ENCODE data around the gene NKTR. TPM values are rescaled to one million over a fixed set of nuclear protein-coding genes. Genes with fewer than 3 reads are reported as not detected.

The NKTR gene
- total RNA-seq, 1 donor from 2014 or later = 50.0 TPM

DNA sequence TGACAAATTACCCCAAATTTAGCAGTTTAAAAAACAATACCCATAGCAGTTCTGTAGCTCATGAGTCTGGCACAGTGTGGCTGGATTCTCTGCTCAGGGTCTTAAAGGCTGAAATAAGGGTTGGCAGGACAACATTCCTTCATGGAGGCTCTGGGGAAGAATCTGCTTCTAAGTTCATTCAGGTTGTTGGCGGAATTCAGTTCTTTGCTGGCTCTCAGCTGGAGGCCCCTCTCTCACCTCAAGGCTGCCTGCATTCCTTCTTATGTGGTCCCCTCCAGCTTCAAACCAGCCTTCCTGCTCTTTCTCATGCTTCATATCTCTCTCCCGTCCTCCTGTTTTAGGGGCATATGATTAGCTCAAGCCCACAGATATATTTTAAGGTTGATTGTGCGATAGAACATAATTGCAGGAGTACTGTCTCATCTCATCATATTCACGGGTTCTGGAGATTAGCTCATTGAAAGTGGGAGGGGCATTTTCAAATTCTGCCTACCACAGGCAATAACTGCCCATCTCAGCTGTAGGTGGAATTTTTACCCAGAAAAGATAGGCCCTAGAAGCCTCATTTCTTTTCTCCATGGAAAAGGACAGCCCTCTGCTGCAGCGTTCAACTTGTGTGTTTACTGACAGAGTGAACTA lies 47.5 kb downstream of the NKTR start:
- Mint-ChIP-seq H3K27me3 (ENCODE audit: low read depth) (no peaks in the 10 kb centered on the region), H3K4me3 (ENCODE audit: unreplicated experiment) (no peak overlapping the region), H3K36me3 (ENCODE audit: low read depth) (peaks cover 26% of the 10 kb centered on the region), H3K4me1 (ENCODE audit: low read depth) (peaks cover 46% of the 10 kb centered on the region), H3K9me3 (ENCODE audit: low read depth) (no peaks in the 10 kb centered on the region), H3K27ac (ENCODE audit: unreplicated experiment) (peak overlapping the region; percentile 46)
- TF ChIP-seq, protein P1, sequence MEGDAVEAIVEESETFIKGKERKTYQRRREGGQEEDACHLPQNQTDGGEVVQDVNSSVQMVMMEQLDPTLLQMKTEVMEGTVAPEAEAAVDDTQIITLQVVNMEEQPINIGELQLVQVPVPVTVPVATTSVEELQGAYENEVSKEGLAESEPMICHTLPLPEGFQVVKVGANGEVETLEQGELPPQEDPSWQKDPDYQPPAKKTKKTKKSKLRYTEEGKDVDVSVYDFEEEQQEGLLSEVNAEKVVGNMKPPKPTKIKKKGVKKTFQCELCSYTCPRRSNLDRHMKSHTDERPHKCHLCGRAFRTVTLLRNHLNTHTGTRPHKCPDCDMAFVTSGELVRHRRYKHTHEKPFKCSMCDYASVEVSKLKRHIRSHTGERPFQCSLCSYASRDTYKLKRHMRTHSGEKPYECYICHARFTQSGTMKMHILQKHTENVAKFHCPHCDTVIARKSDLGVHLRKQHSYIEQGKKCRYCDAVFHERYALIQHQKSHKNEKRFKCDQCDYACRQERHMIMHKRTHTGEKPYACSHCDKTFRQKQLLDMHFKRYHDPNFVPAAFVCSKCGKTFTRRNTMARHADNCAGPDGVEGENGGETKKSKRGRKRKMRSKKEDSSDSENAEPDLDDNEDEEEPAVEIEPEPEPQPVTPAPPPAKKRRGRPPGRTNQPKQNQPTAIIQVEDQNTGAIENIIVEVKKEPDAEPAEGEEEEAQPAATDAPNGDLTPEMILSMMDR (IDR thresholded peaks at IDR 0.05) = no peak
- no peak for DNase-seq (ENCODE audit: low spot score)

DNA sequence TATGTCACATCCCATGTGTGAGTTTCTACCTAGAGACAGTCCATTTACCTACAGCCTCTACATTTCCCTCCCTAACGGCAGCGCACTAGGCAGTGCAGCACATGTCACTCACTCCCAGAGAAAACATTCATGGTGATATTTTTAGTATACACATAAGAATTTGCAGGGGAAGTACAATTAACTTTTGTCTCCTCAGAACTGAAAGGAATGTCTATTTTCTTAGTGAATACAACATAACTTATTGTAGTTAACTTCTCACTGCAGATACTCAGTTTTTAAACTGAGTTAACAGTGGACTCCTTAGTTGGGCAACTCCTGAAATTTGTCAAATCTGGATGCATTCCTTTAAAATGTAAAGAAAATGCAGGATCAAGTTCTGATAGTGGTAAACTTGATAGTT lies 48.5 kb downstream of the NKTR start:
- Mint-ChIP-seq H3K9me3 (ENCODE audit: low read depth) (no peaks in the 10 kb centered on the region), H3K27ac (ENCODE audit: unreplicated experiment) (peak overlapping the region; percentile 60), H3K27me3 (ENCODE audit: low read depth) (no peaks in the 10 kb centered on the region), H3K4me3 (ENCODE audit: unreplicated experiment) (no peak overlapping the region), H3K4me1 (ENCODE audit: low read depth) (peaks cover 52% of the 10 kb centered on the region), H3K36me3 (ENCODE audit: low read depth) (peaks cover 19% of the 10 kb centered on the region)
- DNase-seq (ENCODE audit: low spot score) = no peak
- TF ChIP-seq, protein P1 (IDR thresholded peaks at IDR 0.05) = no peak

DNA sequence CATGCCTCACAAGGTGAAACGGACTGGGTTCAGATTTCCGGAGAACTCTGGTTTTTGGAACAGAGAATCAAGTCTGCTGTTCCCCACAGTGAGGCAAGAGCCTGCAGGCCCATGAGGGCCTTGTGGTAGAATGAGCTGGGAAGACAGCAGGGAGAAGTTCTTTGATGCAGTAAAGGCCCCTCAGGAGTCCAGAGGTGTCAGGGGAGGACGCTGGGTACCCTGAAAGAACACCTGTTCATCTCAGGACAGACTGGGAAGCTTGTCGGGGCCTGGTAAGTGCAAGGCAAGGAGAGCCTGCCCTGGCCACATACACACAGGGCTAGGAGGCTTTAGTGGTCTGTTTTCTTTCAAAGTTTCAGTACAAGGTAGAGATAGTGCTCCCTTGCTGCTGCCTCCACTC lies 49.3 kb downstream of the NKTR start:
- no peak for DNase-seq (ENCODE audit: low spot score)
- Mint-ChIP-seq H3K27me3 (ENCODE audit: low read depth) (no peaks in the 10 kb centered on the region), H3K36me3 (ENCODE audit: low read depth) (peaks cover 15% of the 10 kb centered on the region), H3K4me3 (ENCODE audit: unreplicated experiment) (no peak overlapping the region), H3K9me3 (ENCODE audit: low read depth) (no peaks in the 10 kb centered on the region), H3K27ac (ENCODE audit: unreplicated experiment) (no peak overlapping the region), H3K4me1 (ENCODE audit: low read depth) (peaks cover 52% of the 10 kb centered on the region)
- TF ChIP-seq, protein P1 (IDR thresholded peaks at IDR 0.05) = no peak

DNA sequence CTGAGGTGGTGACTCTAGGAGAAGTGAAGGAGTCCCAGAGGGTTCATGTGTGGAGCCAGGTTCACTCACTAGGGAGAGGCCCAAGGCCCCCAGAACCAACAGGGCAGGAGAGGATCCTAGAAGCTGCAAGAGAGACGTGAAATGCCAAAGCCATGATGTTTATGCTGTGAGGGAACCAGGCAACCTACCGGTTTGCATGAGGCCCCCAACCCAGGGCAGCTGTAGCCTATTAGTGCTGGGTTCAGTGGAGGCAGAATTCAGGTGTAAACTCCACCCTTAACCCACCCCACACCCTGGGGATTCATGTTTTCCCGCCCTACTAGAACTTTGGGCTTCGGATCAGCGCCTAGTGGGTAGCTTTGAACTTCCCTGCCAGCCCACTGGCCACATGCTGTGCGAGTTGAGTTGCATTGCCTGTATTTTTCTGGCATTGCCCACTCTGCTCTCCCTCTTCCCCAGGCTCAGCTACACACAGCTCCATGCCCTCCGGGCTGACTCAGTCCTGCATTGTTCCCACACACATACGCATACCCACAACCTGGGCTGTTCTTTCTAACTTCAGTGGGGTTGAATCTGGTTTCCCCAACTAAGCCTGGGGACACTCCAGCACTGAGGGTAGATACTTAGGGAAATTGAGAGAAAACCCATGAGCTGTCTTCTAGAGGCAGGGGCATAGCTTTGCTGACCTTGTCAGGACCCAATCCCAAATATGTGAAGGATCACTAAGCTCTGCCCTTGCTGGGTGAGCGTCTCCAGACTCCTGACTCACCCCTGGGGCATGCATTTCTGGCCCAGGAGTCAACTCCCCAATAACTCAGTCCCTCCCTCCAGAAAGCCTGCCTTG lies 51.0 kb downstream of the NKTR start:
- TF ChIP-seq, protein P1 (IDR thresholded peaks at IDR 0.05) = no peak
- Mint-ChIP-seq H3K9me3 (ENCODE audit: low read depth) (no peaks in the 10 kb centered on the region), H3K27me3 (ENCODE audit: low read depth) (no peaks in the 10 kb centered on the region), H3K27ac (ENCODE audit: unreplicated experiment) (peak overlapping the region; percentile 95), H3K4me3 (ENCODE audit: unreplicated experiment) (peak overlapping the region; percentile 93), H3K36me3 (ENCODE audit: low read depth) (peaks cover 10% of the 10 kb centered on the region), H3K4me1 (ENCODE audit: low read depth) (peaks cover 66% of the 10 kb centered on the region)
- no peak for DNase-seq (ENCODE audit: low spot score)

DNA sequence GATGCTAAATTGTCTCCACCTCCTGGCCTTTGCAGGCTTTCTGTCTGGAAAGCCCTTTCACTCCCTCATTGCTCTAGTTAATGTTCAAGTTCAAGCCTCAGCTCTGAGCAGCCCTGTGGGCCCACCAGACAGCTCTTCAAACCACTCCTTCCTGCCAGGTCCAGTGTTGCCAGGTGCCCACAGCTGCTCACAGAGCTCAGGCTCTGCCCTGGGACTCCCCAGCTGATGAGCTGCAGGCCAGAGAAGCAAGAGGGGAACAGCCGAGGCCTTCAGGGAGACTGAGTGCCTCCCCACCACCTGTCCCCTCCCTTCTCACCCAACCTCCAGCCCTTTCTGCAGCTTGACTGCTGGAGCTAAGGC lies 51.7 kb downstream of the NKTR start:
- H3K36me3 Mint-ChIP-seq (ENCODE audit: low read depth) = peaks cover 4% of the 10 kb centered on the region
- no peaks in the 10 kb centered on the region for H3K9me3 Mint-ChIP-seq (ENCODE audit: low read depth)
- H3K4me1 Mint-ChIP-seq (ENCODE audit: low read depth) = peaks cover 67% of the 10 kb centered on the region
- peak overlapping the region; percentile 93 for H3K4me3 Mint-ChIP-seq (ENCODE audit: unreplicated experiment)
- no peak for DNase-seq (ENCODE audit: low spot score)
- peak overlapping the region; percentile 95 for H3K27ac Mint-ChIP-seq (ENCODE audit: unreplicated experiment)
- TF ChIP-seq, protein P1 (IDR thresholded peaks at IDR 0.05) = no peak
- no peaks in the 10 kb centered on the region for H3K27me3 Mint-ChIP-seq (ENCODE audit: low read depth)
